OCI-LY1 (cell line): ENCODE measurements around the gene EDEM1.

Experiments
- H2AFZ ChIP-seq: fragments of 200-600 bp; sonication (generic), shearing (Covaris generic); 2 replicates; pipeline ENCODE4 v1.6.0; 2014; ENCODE audit warnings: antibody characterized with exemption, mild to moderate bottlenecking, low read length
- H3F3A ChIP-seq: fragments of 200-600 bp; sonication (generic), shearing (Covaris generic); 2 replicates; pipeline ENCODE4 v1.6.0; 2014; ENCODE audit warnings: mild to moderate bottlenecking, antibody characterized with exemption, low read length, moderate library complexity; ENCODE audit not compliant: insufficient read depth
- H3K27ac ChIP-seq: fragments of 200-600 bp; sonication (generic); 2 replicates; pipeline ENCODE4 v1.5.1; 2014; ENCODE audit warnings: low read length, mixed run types, mild to moderate bottlenecking, low read depth; ENCODE audit not compliant: poor library complexity, severe bottlenecking
- H3K27me3 ChIP-seq: fragments of 200-600 bp; sonication (generic); 2 replicates; pipeline ENCODE4 v1.6.0; 2014; ENCODE audit warnings: antibody characterized with exemption, mild to moderate bottlenecking, low read length, moderate library complexity; ENCODE audit not compliant: insufficient read depth
- H3K36me3 ChIP-seq: fragments of 200-600 bp; sonication (generic); 2 replicates; pipeline ENCODE4 v1.6.1; 2014; ENCODE audit warnings: mild to moderate bottlenecking, antibody characterized with exemption, low read length, moderate library complexity, mixed read lengths; ENCODE audit not compliant: insufficient read depth
- H3K4me1 ChIP-seq: fragments of 200-600 bp; sonication (generic); 2 replicates; pipeline ENCODE4 v1.5.1; 2014; ENCODE audit warnings: mild to moderate bottlenecking, low read length, moderate library complexity; ENCODE audit not compliant: insufficient read depth, severe bottlenecking
- H3K4me2 ChIP-seq: fragments of 200-600 bp; sonication (generic), shearing (Covaris generic); 2 replicates; pipeline ENCODE4 v1.6.1; 2014; ENCODE audit warnings: low read length
- H3K4me3 ChIP-seq: fragments of 200-600 bp; sonication (generic); 2 replicates; pipeline ENCODE4 v1.5.1; 2014; ENCODE audit warnings: low read length, low read depth, mild to moderate bottlenecking, mixed read lengths; ENCODE audit not compliant: poor library complexity, severe bottlenecking
- H3K79me2 ChIP-seq: fragments of 200-600 bp; shearing (Covaris generic); 2 replicates; pipeline ENCODE4 v1.6.1; 2016; ENCODE audit warnings: mixed run types, low read length, mixed read lengths; ENCODE audit not compliant: insufficient read depth
- H3K9ac ChIP-seq: fragments of 200-600 bp; sonication (generic), shearing (Covaris generic); 2 replicates; pipeline ENCODE4 v1.6.1; 2014; ENCODE audit warnings: mild to moderate bottlenecking, low read length, mixed read lengths
- H3K9me2 ChIP-seq: fragments of 200-600 bp; sonication (generic), shearing (Covaris generic); 2 replicates; pipeline ENCODE4 v1.6.1; 2014; ENCODE audit warnings: low read depth, mild to moderate bottlenecking, low read length, mixed read lengths
- H3K9me3 ChIP-seq: fragments of 200-600 bp; shearing (Covaris generic); 2 replicates; pipeline ENCODE4 v1.6.1; 2014; ENCODE audit warnings: low read length, mixed read lengths
- H4K20me1 ChIP-seq: fragments of 200-600 bp; sonication (generic), shearing (Covaris generic); 2 replicates; pipeline ENCODE4 v1.6.0; 2016; ENCODE audit warnings: mild to moderate bottlenecking, low read length; ENCODE audit not compliant: insufficient read depth
- CTCF ChIP-seq: fragments of 200-600 bp; sonication (generic), shearing (Covaris generic); IDR thresholded peaks from 2 replicates; pipeline ENCODE4 v1.5.1; 2017; ENCODE audit warnings: mild to moderate bottlenecking, antibody characterized with exemption, low read length, moderate library complexity, mixed read lengths
- EZH2 ChIP-seq: fragments of 200-600 bp; sonication (generic), shearing (Covaris generic); IDR thresholded peaks from 2 replicates; pipeline ENCODE4 v1.8.0; 2017; ENCODE audit warnings: borderline replicate concordance, mixed run types, mild to moderate bottlenecking, antibody characterized with exemption, low read length, moderate library complexity, mixed read lengths

EDEM1 gene

DNA sequence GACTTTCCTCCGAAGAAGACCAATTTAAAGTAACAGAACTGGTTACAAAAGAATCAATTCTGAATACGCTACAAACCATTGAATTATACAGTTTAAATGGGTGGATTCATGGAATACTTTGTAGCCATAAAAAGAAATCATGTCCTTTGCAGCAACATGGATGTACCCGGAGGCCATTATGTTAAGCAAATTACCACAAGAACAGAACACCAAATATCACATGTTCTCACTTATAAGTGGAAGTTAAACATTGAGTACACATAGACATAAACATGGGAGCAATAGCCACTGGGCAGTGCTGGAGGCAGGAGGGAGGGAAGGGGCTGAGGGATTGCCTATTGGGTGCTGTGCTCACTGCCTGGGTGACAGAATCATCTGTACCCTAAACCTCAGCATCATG, 61.3 kb downstream of the EDEM1 start:
- H4K20me1 ChIP-seq: no peaks in the 10 kb centered on the region
- no peak overlapping the region for H2AFZ ChIP-seq
- TF ChIP-seq CTCF (no peak), EZH2 (no peak)
- no peak overlapping the region for H3K4me3 ChIP-seq
- no peaks in the 10 kb centered on the region for H3K36me3 ChIP-seq
- H3K27ac ChIP-seq: no peak overlapping the region
- no peak overlapping the region for H3K9ac ChIP-seq
- H3F3A ChIP-seq: no peaks in the 10 kb centered on the region
- no peaks in the 10 kb centered on the region for H3K79me2 ChIP-seq
- no peak overlapping the region for H3K4me2 ChIP-seq
- H3K4me1 ChIP-seq: no peaks in the 10 kb centered on the region
- no peaks in the 10 kb centered on the region for H3K9me3 ChIP-seq
- H3K9me2 ChIP-seq: no peaks in the 10 kb centered on the region
- H3K27me3 ChIP-seq: no peaks in the 10 kb centered on the region

DNA sequence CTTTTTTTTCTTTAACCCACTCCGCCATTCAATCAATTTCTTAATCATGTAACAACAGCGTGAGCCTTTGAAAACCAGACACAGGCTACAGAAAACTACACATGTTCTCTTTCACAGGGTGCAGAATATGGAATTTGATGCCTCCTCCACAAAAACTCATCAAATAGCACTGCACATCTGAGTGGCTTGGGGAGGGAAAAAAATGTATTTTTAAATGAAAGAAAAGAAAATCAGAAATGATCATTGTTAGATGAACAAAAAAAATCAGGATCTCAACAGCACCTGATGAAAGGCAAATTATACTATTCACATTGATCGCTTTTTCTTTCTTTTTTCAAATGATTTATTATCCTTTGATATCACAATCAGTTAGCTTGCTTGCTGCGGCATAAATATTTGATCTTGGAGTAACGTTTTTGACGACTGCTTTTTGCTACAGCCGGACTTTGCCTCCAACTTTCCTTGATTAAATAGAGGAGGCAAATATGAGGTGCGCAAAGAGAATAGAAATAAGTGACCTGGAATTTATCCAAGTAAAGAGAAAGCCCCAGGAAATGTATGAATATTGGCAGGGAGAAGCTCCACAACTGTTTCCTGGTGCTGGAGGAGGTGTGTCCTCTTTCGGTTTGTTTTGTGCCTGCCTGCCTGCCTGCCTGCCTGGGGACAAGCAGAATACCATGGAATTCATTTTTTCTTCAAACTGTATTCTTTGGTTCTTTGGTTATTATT, 63.1 kb downstream of the EDEM1 start:
- Histone ChIP-seq H3K79me2 (no peaks in the 10 kb centered on the region), H2AFZ (no peak overlapping the region), H3K36me3 (no peaks in the 10 kb centered on the region), H3F3A (no peaks in the 10 kb centered on the region), H3K9me2 (no peaks in the 10 kb centered on the region), H4K20me1 (no peaks in the 10 kb centered on the region), H3K4me1 (no peaks in the 10 kb centered on the region), H3K9me3 (no peaks in the 10 kb centered on the region), H3K27me3 (peaks cover 6% of the 10 kb centered on the region; the same call in 1 of the 2 replicates), H3K27ac (no peak overlapping the region), H3K4me3 (no peak overlapping the region), H3K9ac (no peak overlapping the region), H3K4me2 (no peak overlapping the region)
- TF ChIP-seq CTCF (no peak), EZH2 (no peak)

GRCh38 chr3:5251196-5251583, 63.7 kb downstream of the EDEM1 start:
- Histone ChIP-seq H3K27ac (no peak overlapping the region), H3K9me2 (no peaks in the 10 kb centered on the region), H3K9me3 (no peaks in the 10 kb centered on the region), H3K4me2 (no peak overlapping the region), H3K36me3 (no peaks in the 10 kb centered on the region), H3K27me3 (peaks cover 6% of the 10 kb centered on the region; the same call in 1 of the 2 replicates), H3K4me3 (no peak overlapping the region), H4K20me1 (no peaks in the 10 kb centered on the region), H3F3A (no peaks in the 10 kb centered on the region), H3K79me2 (no peaks in the 10 kb centered on the region), H3K9ac (no peak overlapping the region), H2AFZ (no peak overlapping the region), H3K4me1 (no peaks in the 10 kb centered on the region)
- no peak for TF ChIP-seq EZH2
- TF ChIP-seq CTCF: no peak
